ENCODE results near the gene IWS1.

IWS1 gene

DNA sequence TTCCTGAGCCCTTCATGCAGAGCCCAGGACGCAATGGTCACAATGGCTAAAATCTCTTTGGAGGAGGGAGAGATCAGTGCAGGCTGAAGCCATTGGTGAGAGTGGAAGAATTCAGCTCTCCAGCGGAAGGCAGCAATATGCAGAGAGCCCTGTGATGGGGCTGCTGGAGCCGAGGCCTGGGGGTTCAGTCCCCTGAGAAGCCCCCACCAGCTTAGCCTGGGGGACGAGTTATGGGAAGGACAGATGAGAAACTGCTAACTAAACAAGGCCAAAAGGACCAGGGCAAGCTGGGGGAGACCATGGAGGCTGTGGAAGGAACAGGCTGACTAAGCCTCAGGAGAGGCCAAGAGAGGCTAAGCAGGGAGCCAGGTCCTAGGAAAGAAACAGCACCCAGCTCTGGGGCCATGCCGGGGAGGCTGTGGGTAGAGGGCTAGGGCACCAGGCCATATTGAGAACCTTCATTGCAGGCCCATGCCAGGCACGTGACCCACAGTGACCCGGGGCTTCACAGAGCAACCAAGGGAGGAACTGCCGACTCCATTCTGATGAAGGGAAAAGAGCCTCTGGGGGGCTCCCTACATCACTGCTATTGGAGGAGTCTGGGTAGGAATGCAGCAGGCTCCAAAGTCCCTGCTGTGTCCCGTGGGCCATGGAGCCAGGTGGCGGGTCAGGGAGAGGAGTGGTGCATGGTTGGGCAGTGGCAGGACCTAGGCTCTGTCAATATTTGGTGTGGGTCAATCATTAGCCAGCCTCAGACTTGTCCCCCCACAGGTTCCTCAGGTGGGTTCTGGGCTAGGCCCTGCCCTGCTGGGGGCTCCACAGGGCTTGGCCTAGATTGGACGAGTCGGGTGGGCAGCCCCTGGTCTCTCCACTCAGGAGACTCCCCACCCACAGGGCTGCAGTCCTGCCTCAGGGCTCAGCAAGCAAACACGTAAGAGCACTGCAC is 88.2 kb downstream of the IWS1 start:
- Histone ChIP-seq H3K36me3 (no peaks in the 10 kb centered on the region), H3K27me3 (no peaks in the 10 kb centered on the region), H3K27ac (no peak overlapping the region), H3K4me3 (ENCODE audit: low read depth in 1 of 2, low read length in 1 of 2) (no peak overlapping the region), H3K4me1 (ENCODE audit: control insufficient read depth in 1 of 2, insufficient read depth in 1 of 2, low read depth in 1 of 2, low read length in 1 of 2) (no peaks in the 10 kb centered on the region), H3K9me3 (no peaks in the 10 kb centered on the region)
- no peak for TF ChIP-seq CTCF (IDR thresholded peaks at IDR 0.05)

- TF ChIP-seq CTCF (IDR thresholded peaks at IDR 0.05), result no peak
- Histone ChIP-seq H3K27me3 (no peaks in the 10 kb centered on the region), H3K27ac (no peak overlapping the region), H3K9me3 (no peaks in the 10 kb centered on the region), H3K4me3 (ENCODE audit: low read depth in 1 of 2, low read length in 1 of 2) (no peak overlapping the region), H3K36me3 (no peaks in the 10 kb centered on the region), H3K4me1 (ENCODE audit: control insufficient read depth in 1 of 2, insufficient read depth in 1 of 2, low read depth in 1 of 2, low read length in 1 of 2) (no peaks in the 10 kb centered on the region)
These were observed 89.2 kb downstream of the IWS1 start for GRCh38 chr2:127437056-127437455.

GRCh38 chr2:127434515-127434914 is 91.8 kb downstream of the IWS1 start:
- Histone ChIP-seq H3K4me3 (ENCODE audit: low read depth in 1 of 2, low read length in 1 of 2) (no peak overlapping the region), H3K27me3 (no peaks in the 10 kb centered on the region), H3K9me3 (no peaks in the 10 kb centered on the region), H3K27ac (no peak overlapping the region), H3K36me3 (no peaks in the 10 kb centered on the region), H3K4me1 (ENCODE audit: control insufficient read depth in 1 of 2, insufficient read depth in 1 of 2, low read depth in 1 of 2, low read length in 1 of 2) (no peaks in the 10 kb centered on the region)
- no peak for TF ChIP-seq CTCF (IDR thresholded peaks at IDR 0.05)

DNA sequence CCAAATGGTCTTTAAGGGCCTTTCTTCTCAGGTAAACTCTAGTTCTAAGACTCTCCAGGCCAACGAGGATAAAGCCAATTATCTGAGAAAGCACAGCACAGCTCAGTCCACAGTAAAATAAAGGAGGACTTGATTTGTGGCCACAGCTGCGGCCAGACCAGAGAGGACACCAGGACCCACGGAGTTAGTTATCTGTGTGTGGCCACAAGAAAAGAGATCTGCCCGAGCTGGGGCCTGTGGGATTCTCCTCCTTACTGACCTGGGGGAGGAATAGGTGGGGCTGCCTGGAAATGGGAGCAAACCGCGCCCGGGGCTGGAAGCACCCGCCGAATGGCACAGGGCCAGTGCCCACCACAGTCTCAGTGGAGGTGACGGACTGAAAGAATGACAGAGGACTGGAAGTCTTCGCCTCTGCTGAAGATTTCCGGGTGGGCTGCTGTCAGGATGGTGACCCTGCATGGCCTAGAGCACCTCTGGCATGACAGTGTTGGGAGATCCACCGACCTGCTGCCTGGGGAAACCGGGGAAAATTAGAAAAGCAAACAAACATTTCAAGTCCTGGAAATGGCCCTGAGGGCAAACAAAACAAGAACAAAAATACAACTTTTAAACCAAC is 94.8 kb downstream of the IWS1 start:
- Histone ChIP-seq H3K4me3 (ENCODE audit: low read depth in 1 of 2, low read length in 1 of 2) (no peak overlapping the region), H3K27ac (no peak overlapping the region), H3K36me3 (no peaks in the 10 kb centered on the region), H3K27me3 (no peaks in the 10 kb centered on the region), H3K4me1 (ENCODE audit: control insufficient read depth in 1 of 2, insufficient read depth in 1 of 2, low read depth in 1 of 2, low read length in 1 of 2) (no peaks in the 10 kb centered on the region), H3K9me3 (no peaks in the 10 kb centered on the region)
- TF ChIP-seq CTCF (IDR thresholded peaks at IDR 0.05), result no peak

Data from neutrophil (primary cell).